D721Med (cell line): ENCODE data around the gene NFIC.

Source experiments
- DNase-seq: peaks from one replicate; pipeline ENCODE4 v3.0.0; 2011; ENCODE audit warnings: low spot score; ENCODE audit not compliant: insufficient read length
- FAIRE-seq: peaks from 2 replicates; lab custom pipeline; 2011; peaks lifted over from hg19 to GRCh38; lab: Jason Lieb, UNC
- TF ChIP-seq, protein P1 (sequence below): IDR thresholded peaks from 2 replicates; pipeline ENCODE4 v1.5.1; 2012; ENCODE audit warnings: mild to moderate bottlenecking, control low read depth; ENCODE audit not compliant: insufficient read depth; ENCODE audit errors: missing control alignments

Gene NFIC

DNA sequence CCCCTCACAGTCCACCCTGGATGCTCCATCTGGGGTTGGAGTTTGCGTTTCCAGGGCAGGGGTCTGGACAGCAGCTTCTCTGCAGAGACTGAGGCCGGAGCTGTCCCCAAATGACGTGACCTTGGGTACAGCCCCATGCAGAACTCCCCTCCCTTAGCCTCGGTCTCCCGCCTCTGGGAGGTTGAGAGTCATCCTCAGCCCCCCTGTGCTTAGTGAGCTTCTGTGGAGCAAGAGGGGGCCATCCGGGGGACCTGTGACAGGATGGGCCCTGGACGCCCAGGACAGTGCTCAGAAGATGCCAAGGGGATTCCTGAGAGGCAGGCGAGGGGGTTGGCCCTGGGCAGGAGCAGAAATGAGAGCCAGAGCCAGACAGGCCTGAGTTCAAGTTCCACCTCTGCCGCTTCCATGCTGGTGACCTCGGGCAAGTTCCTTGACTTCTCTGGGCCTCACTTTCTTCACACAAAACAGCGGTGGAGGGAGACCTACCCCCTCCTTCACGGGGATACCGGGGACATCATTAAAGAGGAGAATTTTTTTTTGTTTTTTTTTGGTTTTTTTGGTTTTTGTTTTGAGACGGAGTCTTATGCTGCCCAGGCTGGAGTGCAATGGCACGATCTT, 93.7 kb downstream of the NFIC start:
- FAIRE-seq, result no peak
- no peak for DNase-seq

DNA sequence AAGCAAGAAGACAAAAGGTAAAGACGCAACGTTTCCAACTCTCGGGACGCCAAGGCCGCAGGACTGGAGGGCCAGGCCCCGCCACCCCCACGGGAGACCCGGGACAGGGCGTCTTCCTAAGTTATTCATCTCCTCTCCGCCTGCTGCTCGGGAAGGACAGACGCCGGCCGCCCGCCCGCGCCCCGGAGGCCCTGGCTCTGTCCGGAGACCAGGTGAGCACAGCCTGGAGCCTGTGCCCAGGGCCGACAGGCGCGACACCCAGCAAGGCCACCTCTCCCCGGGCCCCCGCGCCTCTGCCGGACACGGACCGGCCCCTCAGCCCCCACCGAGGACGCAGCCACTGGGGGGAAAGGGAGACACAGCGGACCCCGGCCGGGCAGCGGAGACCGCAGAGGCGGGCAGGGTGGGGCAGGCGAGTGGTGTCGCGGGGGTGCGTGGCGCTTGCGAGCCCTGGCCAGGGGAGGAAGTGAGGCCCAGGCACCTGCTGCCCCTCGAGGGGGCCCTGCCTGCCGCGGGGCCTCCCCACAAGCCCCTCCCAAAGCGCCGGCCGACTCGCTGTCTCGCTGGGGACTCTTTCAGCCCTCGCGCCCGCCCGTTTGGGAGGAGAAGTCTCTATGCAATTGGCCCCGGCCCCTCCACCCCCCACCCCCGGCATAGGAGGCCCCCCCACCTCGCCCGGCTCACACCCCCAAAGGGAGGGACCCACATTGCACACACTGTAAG, 96.8 kb downstream of the NFIC start:
- TF ChIP-seq, protein P1, sequence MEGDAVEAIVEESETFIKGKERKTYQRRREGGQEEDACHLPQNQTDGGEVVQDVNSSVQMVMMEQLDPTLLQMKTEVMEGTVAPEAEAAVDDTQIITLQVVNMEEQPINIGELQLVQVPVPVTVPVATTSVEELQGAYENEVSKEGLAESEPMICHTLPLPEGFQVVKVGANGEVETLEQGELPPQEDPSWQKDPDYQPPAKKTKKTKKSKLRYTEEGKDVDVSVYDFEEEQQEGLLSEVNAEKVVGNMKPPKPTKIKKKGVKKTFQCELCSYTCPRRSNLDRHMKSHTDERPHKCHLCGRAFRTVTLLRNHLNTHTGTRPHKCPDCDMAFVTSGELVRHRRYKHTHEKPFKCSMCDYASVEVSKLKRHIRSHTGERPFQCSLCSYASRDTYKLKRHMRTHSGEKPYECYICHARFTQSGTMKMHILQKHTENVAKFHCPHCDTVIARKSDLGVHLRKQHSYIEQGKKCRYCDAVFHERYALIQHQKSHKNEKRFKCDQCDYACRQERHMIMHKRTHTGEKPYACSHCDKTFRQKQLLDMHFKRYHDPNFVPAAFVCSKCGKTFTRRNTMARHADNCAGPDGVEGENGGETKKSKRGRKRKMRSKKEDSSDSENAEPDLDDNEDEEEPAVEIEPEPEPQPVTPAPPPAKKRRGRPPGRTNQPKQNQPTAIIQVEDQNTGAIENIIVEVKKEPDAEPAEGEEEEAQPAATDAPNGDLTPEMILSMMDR, result no peak
- DNase-seq, result no peak
- FAIRE-seq, result no peak

More for the DNA sequence above, 93.7 kb downstream of the NFIC start:
- TF ChIP-seq, protein P1, result no peak

- FAIRE-seq (no peak), DNase-seq (no peak)
- TF ChIP-seq, protein P1, result no peak
Measured at GRCh38 chr19:3463714-3464586, 97.6 kb downstream of the NFIC start.

DNA sequence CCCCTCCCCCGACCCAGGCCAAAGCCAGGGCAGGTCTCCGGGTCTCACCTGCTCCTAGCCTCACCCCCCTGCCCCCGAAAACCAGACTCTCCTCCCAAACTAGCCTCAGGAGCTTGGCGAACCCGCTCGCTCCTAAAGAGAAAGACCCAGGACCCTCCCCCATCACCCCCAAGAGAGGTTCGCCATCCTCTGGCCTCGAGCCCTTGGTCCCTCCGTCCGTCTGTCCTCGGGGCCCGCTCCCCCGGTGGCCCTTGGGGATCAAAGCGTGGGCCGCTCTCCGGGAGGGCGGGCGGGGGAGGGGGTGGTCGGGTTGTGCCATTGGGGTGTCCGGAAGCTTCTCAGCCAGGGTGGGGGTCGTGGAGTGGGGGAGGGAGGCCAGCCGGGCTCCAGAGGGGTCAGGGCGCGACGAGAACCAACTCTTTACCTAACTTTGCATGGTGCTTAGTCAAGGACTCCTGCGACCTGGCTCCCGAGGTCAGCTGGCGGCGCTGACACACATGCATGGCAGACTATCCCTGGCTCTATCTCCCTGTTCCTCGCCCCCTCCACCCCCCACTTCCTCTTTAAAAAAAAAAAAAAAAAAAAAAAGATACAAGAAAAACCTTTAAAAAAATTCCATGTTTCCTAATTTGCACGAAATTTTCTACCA, 98.3 kb downstream of the NFIC start:
- DNase-seq, result no peak
- TF ChIP-seq, protein P1, result no peak
- no peak for FAIRE-seq

DNA sequence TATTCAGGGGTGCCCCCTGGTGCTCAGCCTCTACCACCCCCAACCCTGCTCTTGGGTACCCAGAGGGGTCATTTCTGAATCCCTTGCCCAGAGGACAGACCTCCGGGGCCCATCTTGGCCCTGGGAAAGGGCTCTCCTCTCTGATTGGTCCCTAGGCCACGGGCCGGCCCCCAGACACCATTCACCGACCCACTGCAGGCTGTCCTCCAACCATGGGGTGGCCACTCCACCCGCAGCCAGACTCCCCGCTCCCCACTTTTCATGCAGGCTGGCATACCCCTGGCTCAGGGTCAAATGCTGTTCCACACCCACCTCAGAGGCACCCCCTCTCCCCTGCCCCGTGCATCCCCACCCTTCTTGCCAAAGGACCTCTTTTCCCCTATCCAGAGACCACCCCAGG, 99.2 kb downstream of the NFIC start:
- DNase-seq, result no peak
- no peak for FAIRE-seq
- TF ChIP-seq, protein P1, result no peak

DNA sequence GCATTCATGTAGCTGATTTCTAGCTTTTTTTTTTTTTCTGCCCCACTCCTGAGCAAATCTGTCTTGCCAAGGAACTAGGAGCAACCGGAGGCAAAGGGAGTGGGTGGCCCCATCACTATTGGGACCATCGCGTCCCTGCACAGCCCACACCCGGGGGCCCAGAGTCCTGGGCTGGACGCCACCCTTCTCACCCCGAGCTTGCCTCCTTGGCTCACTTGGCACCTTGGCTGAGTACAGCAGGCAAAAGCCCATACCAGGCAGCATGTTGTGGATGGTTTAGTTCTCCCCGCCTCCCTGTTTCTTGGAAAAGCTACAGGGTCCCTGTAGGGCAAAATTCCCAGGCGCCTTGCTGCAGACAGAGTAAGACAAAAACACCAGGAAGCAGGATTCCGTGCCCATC, 100.3 kb downstream of the NFIC start:
- FAIRE-seq, result no peak
- TF ChIP-seq, protein P1, result no peak
- DNase-seq, result no peak
